IPS DF 19.7 (cell line): ENCODE data around the gene GABRB2.
"Not testable (repeated sequence)": the region's sequence is repeated elsewhere in the genome, so short reads cannot be mapped to it uniquely, and the experiment has no call there.

Experiments
- DNase-seq: peaks from one replicate; pipeline ENCODE4 v3.0.0-alpha.2; 2013; ENCODE audit warnings: low read depth, low spot score

GABRB2 gene

DNA sequence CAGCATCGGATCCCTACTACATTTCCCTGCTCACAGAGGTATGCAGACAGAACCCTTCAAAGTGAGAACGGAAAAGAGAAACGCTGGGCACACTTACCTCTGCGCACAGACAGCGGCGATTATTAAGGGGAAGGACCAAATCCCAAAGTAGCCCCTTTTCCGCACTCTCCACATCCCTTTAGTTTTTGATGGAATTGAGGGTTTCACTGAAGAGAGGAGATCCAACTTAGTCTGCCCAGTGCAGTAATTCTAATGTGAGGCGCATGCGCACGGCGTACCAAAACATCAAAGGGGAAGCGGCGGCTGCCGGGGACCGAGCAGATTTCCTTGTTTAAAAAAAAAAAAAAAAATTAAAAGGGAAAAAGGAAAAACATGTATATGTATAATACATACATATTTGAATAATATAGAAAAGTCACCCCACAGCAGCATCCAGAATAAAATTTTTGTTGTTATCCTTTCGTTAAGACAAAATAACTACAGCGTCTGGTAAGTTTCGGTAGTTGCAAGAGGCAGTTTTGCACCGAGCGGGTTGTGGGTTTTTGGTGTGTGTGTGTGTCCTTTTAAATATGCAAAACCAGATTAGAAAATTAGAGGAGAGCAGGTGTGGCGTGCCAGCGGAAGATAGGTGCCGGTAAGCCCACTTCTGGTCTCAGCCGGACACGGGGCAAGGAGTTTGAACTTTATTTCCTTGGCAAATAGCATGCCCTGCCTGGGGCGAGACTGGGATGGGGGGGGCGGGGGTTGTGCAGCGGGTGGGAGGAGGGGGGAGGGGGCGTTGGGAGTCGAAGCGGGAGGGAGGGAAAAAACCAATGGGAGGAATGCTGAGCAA, at the start of gene GABRB2:
Gene GABRB2 (minus strand): TSS at position 256 of the 832 bp plus-strand sequence. CDS start 82 bp downstream, at position 174.
- DNase-seq = no peak

DNA sequence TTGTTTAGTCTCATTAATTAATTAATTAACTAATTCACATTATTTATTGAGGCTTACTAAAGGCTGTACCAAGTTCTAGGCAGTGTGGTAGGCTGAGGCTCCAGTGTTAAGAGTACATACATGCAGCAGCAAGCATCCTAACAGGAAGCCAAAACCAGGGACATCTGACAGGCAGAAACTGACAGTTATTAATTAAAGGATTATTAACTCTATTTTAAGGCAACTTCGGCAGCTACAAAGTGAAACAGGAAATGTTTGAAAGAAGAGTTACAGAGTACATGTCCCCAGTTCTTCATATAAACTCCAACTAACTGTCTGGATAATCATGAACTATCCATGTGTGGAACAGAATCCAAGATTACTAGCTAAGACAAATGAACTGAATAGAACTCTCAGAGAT, 39.3 kb upstream of the GABRB2 start:
- DNase-seq = no peak

DNA sequence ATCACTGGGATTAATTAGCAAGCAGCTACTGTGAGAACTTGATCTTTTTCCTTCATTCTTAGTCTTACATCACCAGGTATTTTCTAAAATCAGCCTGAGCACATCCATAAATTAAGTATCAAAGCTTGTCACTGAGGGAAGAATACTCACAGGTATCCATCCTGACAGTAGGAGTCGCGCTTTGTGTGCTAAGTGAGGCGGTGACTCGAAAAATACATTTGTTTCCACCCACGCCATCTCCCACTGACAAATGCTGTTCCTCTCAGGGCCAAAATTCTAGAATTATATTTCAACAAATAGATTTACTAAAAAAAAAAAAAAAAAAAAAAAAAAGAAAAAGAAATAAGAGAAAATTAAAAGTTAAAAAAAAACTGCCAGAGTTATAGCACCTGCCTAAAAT, 34.1 kb upstream of the GABRB2 start:
- DNase-seq = no peak

DNA sequence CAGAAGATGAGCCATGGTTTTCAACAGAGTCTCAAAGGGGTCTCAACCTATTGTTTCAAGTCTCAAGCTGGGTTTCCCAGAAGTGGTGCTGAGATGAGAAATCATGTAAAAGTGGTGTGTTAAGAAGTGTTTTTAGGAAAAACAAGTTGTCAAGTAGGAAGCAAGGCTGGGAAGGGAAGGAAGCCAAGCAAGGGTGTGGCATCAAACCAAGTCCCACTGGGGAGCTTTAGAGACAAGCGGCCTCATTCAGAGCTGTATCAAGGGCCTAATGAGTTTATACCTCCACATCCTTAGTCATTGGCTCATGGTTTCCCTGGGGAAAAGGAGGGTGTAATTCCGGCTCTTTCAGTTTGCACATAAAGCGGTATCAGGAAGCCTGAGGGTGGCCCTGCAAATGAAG, 26.4 kb upstream of the GABRB2 start:
- no peak for DNase-seq

DNA sequence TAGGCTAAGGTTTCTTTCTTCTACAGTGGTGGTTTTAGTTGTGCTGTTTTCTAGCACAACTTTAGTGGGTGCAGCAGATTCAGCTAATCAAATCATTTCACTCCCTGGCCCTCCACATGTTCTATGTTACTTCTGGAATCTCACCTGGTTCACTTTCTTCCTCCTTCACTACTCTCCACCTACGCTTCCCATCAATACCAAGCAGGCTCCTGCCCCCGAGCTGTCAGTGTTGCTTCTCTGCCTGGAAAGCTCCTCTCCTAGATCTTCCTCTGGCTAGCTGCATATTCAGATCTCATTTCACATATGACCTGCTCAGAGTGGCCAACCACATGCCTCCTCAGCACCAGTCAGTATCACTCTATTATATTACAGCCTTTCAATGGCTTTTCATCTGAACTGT, 19.6 kb upstream of the GABRB2 start:
- no peak for DNase-seq

DNA sequence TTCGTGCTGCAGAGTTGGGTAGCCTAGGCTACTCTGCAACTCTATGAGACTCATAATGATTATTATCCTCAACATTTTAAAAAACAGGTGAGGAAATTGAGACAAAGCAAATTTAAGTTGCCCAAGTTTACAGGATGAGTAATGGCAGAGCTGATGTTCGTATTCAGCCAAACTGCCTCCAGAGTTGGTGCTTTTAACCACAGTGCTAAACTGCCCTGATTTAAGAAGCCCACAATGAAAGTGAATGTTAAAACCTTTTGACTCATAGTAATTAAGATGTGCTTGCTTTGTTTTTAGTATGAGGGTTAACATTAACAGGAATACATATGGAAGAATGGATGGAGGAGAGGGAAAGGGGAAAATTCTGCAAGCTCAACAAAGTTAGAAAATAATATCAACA, 15.9 kb upstream of the GABRB2 start:
- DNase-seq = no peak

DNA sequence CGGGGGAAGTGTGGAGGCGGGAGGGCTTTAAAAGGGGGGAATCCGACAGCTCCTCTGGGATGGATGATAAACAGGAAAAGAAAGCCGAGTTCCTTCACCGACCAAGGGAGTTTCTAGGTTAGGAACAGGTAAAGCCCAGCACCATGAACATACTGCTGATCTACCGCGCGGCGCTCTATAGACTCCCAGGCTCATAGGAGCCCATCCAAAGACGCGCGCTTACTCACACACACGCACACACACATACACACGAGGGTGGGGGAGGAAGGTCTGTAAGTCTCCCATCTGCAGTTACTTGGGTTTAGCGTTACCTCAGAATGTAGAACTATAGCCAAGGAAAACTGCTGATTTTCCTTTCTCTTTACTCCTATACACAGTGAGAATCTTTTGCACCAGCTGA, 2.6 kb upstream of the GABRB2 start:
- no peak for DNase-seq

DNA sequence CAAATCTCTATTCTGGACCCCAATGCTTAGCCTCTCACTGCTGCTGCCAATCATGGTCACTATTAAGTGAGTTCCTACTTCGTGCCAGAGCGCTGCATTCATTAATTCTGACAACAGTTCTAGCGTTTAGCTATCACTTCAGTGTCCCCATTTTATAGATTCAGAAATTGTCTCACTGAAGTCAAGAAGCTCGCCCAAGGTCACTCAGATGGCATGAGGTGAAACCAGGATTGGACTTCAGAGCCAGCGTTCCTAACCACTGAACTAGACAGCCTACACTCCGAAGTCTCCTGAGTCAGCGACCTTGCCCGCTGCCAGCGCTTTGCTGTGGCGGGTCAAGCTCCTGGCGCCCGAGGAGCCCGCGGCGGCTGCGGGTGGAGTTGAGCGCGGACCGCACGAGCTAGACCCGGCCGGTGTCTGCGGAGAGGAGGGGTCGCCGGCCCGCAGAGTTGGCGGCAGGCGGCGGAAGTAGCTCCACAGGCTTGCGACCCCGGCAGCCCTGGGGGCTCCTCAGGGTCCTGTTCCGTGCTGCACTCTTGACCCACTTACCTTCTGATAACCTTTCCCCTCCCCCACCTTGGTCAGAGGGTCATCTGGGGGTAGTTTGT, 2.1 kb upstream of the GABRB2 start:
- DNase-seq = no peak

DNA sequence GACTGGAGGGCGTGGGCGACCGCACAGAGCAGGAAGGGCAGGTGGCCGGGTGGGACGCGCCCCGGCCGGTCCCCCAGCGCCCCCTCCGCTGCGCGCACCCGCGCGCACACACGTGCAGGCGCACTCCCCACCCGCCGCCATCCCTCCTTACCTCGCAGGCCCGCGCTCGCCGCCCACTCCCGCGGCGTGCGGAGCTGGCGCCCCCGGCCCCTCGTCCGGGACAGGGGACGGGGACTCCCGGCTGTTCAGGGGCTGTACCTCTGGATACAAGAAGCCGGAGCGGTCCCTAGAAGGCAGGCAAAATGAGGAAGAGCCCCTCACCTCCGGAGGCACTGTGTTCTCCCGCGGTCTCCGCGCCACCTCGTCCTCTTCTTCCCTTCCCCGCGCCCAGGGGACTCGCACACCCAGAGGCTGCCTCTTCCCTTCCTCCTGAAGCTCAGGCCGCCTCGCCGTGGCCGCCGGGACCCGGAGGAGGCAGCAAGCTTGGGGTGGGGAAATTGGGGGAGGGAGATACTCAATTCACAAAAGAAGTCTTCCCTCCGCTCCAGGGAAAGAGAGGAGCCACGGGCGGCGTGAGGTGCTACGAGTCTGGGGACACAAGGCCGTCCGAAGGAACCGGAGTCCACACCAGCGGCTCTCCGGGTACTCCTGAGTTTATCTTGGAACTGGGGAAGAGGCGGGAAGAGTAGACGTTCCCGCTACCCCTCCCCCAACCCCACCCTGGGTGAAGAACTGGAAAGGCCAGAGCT, 1.4 kb upstream of the GABRB2 start:
- DNase-seq = no peak

DNA sequence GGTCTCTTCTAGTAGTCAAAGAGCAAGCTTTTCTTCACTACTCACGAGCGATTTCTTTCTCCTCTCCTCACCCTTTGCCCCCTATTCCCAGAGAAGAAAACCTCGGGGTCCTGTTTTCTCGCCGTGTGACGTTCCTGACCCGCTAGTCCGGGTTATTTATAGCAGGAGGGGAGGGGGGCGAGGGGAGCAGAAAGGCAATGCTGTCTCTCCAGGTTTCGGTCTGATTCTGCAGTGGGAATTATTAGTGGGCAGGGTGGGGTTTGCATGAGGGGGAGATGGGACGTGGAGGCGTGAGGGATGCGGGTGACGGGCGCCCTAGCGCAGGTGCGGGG, 847 bp upstream of the GABRB2 start:
- DNase-seq = no peak

DNA sequence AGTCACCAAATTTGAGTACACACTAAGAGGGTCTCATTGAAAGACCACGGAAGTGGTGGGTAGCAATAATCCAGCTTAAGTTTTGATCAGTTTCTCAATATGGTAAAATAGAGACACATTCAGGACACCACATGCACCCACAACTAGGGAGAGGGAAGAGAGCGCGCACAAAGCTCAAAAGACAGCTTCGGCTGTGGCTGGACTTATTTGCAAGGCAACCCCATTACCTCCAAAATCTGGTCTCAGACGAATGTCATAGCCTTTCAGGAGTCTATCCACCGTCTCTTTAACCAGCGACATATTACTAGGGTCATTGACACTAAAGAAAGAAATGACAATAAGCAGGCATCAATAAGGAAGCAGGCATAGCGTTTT, 443 bp downstream of the GABRB2 start:
- DNase-seq = no peak

DNA sequence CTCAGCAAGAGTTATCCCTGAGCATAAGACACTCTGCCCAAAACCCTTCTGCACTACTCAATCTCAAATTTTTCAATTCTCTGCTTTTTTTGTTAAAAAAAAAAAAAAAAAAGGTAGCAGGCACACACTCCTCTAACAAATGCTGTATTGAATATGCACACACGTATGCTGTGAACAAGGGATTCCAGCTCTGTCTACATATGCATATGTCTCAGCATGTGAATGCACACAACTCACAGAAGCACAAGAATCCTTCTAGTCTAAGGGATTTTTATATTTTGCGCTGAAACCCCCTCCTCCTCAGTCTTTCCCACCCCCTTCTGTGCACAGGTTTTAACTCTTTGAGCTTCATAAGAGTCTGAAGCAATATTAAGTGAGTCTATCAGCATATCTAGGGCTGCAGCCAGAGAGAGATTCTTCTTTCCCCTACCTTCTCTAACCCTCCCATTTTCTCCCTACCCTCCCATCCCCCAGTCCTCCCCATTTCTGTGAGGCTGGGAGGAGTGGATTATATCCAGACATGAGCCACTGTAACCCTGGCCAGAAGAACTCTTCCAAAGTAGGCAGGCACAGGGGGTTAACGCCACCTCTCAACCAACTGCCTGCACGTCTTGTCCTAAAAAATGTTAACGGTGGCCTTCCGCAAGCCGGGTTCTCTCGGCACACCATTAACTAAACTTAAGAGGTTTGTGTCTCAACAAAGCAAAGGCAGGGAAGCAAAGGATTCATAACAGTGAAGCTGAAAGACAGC, 1.0 kb downstream of the GABRB2 start:
- DNase-seq = no peak

DNA sequence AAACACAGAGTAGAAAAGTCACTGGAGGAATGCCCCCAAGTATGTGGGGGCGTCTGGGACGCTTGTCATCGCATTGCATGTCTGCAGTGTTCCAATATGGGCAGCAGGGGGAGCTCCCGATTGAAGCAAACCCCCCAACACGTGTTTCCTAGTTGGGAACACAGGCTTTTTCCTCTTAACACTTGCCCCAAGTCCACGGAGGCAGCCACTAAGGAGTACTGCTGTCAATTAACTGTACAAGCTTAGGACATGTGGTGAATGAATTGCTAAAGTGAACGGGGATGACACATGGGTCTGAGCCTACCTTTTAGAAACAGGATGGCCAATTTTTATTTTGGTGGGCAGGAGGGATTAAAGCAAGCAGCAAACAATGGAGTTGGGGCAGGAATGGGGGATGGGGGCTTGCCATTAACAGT, 2.2 kb downstream of the GABRB2 start:
- peak; percentile 42 for DNase-seq

DNA sequence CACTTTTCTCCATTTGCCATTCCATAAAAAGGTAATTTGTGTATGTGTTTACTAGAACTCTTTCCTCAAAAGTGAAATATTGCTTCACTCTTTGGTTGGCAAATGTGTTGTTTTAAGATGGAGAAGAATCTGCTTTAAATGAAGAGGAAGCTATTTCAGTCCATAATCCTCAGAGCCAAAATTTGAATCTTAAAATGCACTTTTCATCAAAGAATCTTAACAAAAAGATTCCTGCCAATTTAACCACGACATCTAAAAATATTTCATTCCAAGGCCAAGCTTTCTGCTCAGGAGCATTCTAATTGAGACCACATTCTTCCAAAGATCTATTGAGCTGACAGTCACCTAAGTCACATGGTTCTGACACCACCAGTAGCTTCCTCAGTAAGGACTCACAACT, 7.5 kb downstream of the GABRB2 start:
- no peak for DNase-seq

DNA sequence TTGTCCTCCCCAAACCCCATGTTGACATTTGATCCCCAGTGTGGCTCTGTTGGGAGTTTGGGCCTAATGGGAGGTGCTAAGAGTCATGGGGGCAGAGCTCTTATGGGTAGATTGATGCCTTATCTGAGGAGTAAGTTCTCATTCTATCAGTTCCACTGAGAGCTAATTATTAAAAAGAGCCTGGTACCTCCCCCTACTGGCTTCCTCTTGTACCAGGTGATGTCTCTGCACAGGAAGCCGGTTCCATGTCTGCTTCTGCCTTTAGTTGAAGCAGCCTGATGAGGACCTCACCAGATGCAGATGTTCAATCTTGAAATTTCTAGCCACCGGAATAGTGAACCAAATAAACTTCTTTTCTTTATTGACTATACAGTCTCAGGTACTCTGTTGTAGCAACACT, 10.8 kb downstream of the GABRB2 start:
- DNase-seq = no peak

DNA sequence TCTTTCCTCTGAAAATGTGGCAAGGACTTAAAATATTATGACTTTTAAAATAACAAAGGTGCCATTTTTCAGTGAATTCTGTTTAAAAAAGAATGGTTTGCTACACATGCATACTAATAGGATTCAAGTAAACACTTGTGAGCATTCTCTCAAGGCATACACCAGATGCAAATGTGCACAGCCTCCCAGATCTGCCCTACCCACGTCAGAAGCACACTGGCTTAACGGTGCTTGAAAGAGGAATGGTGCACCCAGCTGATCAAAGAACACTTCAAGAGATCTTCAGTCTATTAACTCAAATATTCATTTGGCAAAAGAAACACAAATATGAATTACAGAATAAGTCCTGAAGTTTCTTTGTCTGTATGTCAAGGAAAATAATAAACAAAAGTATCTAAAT, 15.8 kb downstream of the GABRB2 start:
- no peak for DNase-seq

DNA sequence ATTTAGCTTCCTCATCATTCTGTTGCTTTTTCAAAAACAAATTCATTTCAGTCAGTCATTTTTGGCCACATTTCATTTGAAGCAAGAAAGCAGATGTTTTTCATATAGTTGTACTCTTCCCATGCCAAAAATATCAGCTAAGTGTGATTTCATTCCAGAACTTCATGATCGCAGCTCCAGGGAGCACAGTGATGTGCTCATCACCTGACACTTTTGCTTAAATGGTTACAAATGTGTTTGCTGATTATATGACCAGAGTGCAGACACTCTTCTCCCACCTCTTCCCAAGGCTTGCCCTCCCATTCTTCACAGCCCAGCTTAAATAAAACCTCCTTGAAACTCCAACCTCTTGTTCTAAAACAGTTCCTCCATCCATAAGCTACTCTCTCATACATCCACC, 32.6 kb downstream of the GABRB2 start:
- no peak for DNase-seq

DNA sequence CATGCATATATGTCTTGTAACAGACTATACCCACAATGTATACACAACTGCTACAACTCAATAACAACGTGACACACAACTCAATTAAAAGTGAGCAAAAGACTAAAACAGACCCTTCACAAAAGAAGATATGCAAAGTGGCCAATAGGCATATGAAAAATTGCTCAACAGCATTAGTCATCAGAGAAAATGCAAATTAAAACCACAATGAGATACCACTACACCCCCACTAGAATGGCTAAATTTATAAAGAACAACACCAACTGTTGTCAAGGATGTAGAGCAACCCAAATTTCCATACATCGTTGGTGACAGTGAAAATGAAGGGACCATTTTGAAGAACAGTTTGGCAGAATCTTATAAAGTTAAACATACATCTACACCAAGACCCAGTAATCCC, 38.9 kb downstream of the GABRB2 start:
- no peak for DNase-seq

DNA sequence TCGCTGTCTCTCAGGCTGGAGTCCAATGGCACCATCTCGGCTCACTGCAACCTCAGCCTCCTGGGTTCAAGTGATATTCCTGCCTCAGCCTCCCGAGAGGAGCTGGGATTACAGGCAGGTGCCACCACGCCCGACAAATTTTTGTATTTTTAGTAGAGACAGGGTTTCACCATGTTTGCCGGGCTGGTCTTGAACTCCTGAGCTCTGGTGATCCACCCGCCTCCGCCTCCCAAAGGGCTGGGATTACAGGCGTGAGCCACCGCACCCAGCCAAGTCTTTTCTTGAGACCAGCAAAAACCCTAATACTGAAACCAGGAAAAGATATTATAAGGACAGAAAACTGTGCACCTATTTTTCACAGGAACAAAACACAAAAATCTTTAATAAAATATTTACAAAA, 41.4 kb downstream of the GABRB2 start:
- not testable (repeated sequence) for DNase-seq

DNA sequence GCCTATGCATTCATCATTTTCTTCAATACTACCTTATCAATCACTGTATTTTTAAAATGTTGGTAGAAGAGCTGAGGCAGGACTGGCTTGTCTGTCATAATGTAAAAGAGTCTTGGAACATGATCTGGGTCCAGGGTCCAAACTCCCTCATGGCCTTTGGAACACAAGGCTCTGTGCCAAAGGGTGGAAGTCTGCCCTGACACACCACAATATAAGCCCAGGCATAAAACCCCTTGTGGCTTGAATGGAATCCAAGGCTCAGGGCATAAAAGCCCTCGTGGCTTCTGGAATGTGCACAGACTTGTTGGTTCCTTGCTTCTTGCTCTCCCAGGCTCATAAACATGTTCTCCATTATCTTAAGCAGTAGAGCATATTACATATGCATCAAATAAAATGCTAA, 48.0 kb downstream of the GABRB2 start:
- no peak for DNase-seq

DNA sequence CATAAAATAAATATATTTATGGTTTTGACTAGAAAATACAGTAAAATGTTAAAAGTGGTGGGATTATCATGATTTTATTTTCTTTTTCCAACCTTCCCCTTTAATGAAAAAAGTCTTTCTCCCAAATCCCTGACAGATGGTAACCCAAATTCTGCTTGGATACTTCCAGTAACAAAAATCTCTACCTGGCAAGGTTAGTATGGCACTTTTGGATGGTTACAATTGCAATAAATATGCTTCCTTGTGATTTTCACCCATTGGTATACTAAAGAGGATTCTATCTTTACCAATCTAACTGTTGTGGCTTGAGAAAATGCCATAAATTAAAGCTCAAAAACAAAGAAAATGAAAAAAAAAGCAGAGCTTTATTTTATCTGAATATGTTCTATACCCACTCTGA, 62.8 kb downstream of the GABRB2 start:
- DNase-seq = no peak

DNA sequence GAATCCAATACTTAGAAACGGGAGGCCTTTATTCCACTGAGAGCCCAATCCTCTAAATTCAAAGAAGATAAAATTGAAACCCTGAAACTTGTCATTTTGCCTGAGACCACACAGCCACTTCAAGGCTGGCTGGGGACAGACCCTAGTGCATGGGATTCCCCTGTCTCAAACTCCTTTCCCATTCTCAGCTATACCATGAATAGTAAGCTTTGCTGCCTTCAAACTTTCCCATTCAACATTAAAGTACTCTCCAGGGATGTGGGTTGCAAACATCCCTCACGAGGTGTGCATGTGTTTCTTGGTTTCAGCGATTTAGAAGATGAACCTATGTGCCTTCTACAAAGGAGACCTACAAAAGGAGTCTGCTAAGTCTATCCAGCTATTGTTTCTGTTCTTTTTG, 64.6 kb downstream of the GABRB2 start:
- no peak for DNase-seq
